BJ (cell line): ENCODE measurements around the gene CCDC136. TPM values are rescaled to one million over a fixed set of nuclear protein-coding genes. Genes with fewer than 3 reads are reported as not detected.

Source experiments
- CTCF ChIA-PET: fragments of 350-600 bp; formaldehyde crosslinking; extraction: SDS; loops from one replicate; lab custom pipeline; 2021; ENCODE audit warnings: antibody characterized with exemption, inconsistent platforms; lab: Yijun Ruan, JAX
- POLR2A ChIA-PET: fragments of 300-600 bp; sonication (Branson Sonifier 250); formaldehyde crosslinking; extraction: SDS; loops from one replicate; lab custom pipeline; 2021; ENCODE audit warnings: antibody characterized with exemption; lab: Charles Lee
- DNase-seq: peaks from one replicate; pipeline ENCODE4 v3.0.0-alpha.2; 2011; ENCODE audit warnings: low read depth
- H3K27me3 ChIP-seq: 2 replicates; pipeline ENCODE4 v1.6.0; 2011; ENCODE audit warnings: low read length; ENCODE audit not compliant: control insufficient read depth, insufficient read depth
- H3K36me3 ChIP-seq: 2 replicates; pipeline ENCODE4 v1.5.1; 2011; ENCODE audit warnings: low read length; ENCODE audit not compliant: control insufficient read depth, insufficient read depth
- H3K4me3 ChIP-seq: 2 replicates; pipeline ENCODE4 v1.5.1; 2011; ENCODE audit warnings: low read depth, mild to moderate bottlenecking, control low read depth, low read length
- polyA plus RNA-seq: library from polyadenylated mRNA; depleted of rRNA; stranded (reverse); fragments of >200 nt; gene quantifications from 2 replicates; pipeline ENCODE4 v1.2.3, GENCODE V29; 2011
- TF ChIP-seq, protein P1 (sequence below): IDR thresholded peaks from 2 replicates; pipeline ENCODE4 v1.5.1; 2011; ENCODE audit warnings: low read depth, mild to moderate bottlenecking, control low read depth, inconsistent platforms, low read length, moderate library complexity; ENCODE audit not compliant: insufficient read depth

Gene CCDC136
- polyA plus RNA-seq, 1 experiment: 13.2 TPM

DNA sequence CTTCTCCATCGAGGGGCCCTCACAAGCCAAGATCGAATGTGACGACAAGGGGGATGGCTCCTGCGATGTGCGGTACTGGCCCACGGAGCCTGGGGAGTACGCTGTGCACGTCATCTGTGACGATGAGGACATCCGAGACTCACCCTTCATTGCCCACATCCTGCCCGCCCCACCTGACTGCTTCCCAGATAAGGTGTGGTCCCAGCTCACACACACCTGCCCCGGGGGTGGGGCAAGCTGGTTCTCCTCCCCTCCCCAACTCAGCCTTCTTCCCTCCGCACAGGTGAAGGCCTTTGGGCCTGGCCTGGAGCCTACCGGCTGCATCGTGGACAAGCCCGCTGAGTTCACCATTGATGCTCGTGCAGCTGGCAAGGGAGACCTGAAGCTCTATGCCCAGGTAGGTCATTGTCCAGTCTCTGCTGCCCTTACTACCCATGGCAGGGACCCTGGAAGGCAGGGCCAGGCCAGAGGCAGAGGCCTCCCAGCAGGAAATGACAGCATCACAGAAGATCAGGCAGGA, 49.5 kb downstream of the CCDC136 start:
- CTCF ChIA-PET: interaction anchor here (0.9 to 3.9 kb wide), 4 partner anchors 9 to 43 kb away, joined by 3 to 30 read pairs (median 6); no protein-coding TSS in a partner anchor
- H3K36me3 ChIP-seq: peaks cover 92% of the 10 kb centered on the region
- H3K27me3 ChIP-seq: no peaks in the 10 kb centered on the region
- H3K4me3 ChIP-seq: no peak overlapping the region
- POLR2A ChIA-PET: no interaction called here
- no peak for DNase-seq
- TF ChIP-seq, protein P1, sequence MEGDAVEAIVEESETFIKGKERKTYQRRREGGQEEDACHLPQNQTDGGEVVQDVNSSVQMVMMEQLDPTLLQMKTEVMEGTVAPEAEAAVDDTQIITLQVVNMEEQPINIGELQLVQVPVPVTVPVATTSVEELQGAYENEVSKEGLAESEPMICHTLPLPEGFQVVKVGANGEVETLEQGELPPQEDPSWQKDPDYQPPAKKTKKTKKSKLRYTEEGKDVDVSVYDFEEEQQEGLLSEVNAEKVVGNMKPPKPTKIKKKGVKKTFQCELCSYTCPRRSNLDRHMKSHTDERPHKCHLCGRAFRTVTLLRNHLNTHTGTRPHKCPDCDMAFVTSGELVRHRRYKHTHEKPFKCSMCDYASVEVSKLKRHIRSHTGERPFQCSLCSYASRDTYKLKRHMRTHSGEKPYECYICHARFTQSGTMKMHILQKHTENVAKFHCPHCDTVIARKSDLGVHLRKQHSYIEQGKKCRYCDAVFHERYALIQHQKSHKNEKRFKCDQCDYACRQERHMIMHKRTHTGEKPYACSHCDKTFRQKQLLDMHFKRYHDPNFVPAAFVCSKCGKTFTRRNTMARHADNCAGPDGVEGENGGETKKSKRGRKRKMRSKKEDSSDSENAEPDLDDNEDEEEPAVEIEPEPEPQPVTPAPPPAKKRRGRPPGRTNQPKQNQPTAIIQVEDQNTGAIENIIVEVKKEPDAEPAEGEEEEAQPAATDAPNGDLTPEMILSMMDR: no peak

DNA sequence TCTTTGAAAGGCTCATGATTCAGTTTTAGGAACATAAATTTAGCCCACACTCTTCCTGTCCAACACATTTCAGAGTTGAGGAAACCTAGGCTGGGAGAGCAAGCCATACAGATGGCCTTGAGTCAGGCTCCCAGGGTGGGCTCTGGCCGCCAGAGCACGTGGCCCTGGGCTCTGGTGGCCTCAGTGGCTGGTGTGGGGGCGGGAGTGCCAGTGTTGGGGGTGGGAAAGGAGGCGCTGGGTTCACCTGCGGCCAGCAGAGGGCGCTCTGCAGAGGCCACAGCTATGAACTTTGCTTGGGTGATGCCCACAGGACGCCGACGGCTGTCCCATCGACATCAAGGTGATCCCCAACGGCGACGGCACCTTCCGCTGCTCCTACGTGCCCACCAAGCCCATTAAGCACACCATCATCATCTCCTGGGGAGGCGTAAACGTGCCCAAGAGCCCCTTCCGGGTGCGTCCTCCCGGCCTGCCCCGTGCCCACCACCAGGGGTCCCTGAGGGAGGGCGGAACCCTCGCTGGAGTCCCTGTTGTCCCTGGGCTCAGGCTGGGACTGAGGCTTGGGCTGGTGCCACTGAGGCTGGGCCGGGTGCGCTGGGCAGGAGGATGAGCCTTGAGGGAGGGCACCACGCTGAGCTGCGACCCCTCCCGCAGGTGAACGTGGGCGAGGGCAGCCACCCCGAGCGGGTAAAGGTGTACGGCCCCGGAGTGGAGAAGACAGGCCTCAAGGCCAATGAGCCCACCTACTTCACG, 50.3 kb downstream of the CCDC136 start:
- peaks cover 94% of the 10 kb centered on the region for H3K36me3 ChIP-seq
- POLR2A ChIA-PET: no interaction called here
- CTCF ChIA-PET: interaction anchor here (0.6 to 3.9 kb wide), 8 partner anchors 8 to 409 kb away, joined by 3 to 30 read pairs (median 4); partner anchors contain the start of gene ATP6V1F
- H3K4me3 ChIP-seq: no peak overlapping the region
- no peak for DNase-seq
- no peaks in the 10 kb centered on the region for H3K27me3 ChIP-seq
- TF ChIP-seq, protein P1: peak; percentile 86

DNA sequence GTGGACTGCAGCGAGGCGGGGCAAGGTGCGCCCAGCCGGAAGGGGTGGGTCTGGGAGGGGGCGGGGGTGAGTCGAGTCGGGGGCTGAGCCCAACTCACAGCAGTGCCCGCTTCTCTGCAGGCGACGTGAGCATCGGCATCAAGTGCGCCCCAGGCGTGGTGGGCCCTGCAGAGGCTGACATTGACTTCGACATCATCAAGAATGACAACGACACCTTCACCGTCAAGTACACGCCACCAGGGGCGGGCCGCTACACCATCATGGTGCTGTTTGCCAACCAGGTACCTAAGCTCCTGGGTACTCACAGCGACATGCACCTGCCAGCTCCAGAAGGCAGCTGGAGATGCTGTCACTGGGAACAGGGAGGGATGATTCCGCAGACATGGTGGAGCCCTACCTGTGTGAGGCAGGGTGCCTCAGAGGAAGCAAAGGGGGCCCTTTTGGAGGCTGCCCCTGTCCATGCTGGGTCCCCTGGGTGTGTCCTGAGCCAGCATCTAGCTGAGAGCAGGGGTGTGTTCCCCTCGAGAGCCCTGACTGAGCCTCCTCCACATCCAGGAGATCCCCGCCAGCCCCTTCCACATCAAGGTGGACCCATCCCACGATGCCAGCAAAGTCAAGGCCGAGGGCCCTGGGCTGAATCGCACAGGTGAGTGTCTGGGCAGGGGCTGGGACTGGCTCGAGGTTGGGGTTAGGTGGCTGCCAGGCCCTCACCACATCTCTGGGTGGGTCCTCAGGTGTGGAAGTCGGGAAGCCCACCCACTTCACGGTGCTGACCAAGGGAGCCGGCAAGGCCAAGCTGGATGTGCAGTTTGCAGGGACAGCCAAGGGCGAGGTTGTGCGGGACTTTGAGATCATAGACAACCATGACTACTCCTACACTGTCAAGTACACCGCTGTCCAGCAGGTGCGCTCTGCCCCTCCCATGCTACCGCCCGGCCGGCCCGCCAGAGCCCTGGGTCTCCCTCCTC, 51.2 kb downstream of the CCDC136 start:
- ChIA-PET CTCF (interaction anchor here (0.6 to 3.9 kb wide), 8 partner anchors 7 to 410 kb away, joined by 3 to 30 read pairs (median 4); partner anchors contain the start of gene ATP6V1F), POLR2A (no interaction called here)
- Histone ChIP-seq H3K4me3 (no peak overlapping the region), H3K36me3 (peaks cover 92% of the 10 kb centered on the region), H3K27me3 (no peaks in the 10 kb centered on the region)
- TF ChIP-seq, protein P1: no peak
- DNase-seq: no peak

DNA sequence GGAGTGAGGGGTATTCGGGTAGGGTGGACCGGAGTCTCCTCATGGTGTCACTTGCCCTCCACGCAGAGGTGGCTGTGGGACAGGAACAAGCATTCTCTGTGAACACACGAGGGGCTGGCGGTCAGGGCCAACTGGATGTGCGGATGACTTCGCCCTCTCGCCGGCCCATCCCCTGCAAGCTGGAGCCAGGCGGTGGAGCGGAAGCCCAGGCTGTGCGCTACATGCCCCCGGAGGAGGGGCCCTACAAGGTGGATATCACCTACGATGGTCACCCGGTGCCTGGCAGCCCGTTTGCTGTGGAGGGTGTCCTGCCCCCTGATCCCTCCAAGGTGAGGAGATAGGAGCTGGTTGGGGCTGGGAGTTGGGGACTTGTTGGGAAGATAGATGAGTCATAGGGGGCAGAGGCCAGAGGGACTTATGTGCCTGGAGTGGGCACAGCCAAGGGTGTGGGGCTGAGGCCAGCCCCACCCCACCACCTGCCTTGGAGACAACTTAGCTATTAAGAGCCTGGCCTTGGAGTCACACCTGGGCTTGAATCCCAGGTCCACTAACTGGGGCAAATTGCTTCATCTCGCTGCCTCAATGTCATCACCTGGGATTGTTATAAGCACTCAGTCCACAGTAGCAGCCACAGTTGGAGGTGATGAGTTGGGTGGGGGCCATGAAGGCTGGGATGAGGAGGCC, 52.3 kb downstream of the CCDC136 start:
- no peaks in the 10 kb centered on the region for H3K27me3 ChIP-seq
- TF ChIP-seq, protein P1: no peak
- DNase-seq: no peak
- peaks cover 91% of the 10 kb centered on the region for H3K36me3 ChIP-seq
- POLR2A ChIA-PET: no interaction called here
- no peak overlapping the region for H3K4me3 ChIP-seq
- CTCF ChIA-PET: interaction anchor here (2.5 to 3.9 kb wide), 2 partner anchors 11 to 19 kb away, joined by 15 to 30 read pairs; partner anchors contain the start of gene ATP6V1F
